ENCODE measurements around the gene ERN1. TPM values are rescaled to one million over a fixed set of nuclear protein-coding genes. Genes with fewer than 3 reads are reported as not detected.
A peak's percentile ranks its signal among the peaks of the same experiment; 100 is the strongest.

Gene ERN1
- total RNA-seq, 1 experiment from 2014 or later, result 27.5 TPM

GRCh38 chr17:64059756-64060155 is 70.2 kb downstream of the ERN1 start:
- no TSS peak for BruUV-seq (replicated peaks)
- Histone ChIP-seq H3K36me3 (ENCODE audit: control insufficient read depth, insufficient read depth, low read length) (peaks cover 2% of the 10 kb centered on the region; the same call in 1 of the 2 replicates), H3K4me3 (ENCODE audit: low read depth, low read length) (no peak overlapping the region), H3K4me1 (peaks cover 13% of the 10 kb centered on the region; the same call in 1 of the 2 replicates), H3K27me3 (replicated peaks; ENCODE audit: control insufficient read depth, insufficient read depth, low read length) (no peaks in the 10 kb centered on the region), H3K9me3 (no peaks in the 10 kb centered on the region)
- H3K4me1 Mint-ChIP-seq (ENCODE audit: low read depth, unreplicated experiment), result peaks cover 15% of the 10 kb centered on the region
- ChIA-PET CTCF (interaction anchor here (6.8 kb wide), 1 partner anchor 74 kb away, joined by 206 read pairs; no protein-coding TSS in a partner anchor), POLR2A (no interaction called here)
- no peak for DNase-seq
- peaks cover 23% of the 10 kb centered on the region for H3K36me3 Mint-ChIP-seq (ENCODE audit: insufficient read depth, unreplicated experiment)
- no peaks in the 10 kb centered on the region for H3K9me3 Mint-ChIP-seq (ENCODE audit: unreplicated experiment)
- H3K4me3 Mint-ChIP-seq (ENCODE audit: unreplicated experiment), result no peak overlapping the region
- H3K27me3 Mint-ChIP-seq (ENCODE audit: insufficient read depth, unreplicated experiment), result no peaks in the 10 kb centered on the region
- intact Hi-C loops (cut with micrococcal nuclease; ENCODE audit: unreplicated experiment), result loop anchor here (10.0 kb wide), 1 partner anchor 225 kb away; no protein-coding TSS in a partner anchor
- no peak overlapping the region for H3K27ac Mint-ChIP-seq (ENCODE audit: unreplicated experiment)
- no peak for TF ChIP-seq CTCF (IDR thresholded peaks at IDR 0.05; ENCODE audit: insufficient read depth in 1 of 2, low read depth in 1 of 2, low read length in 1 of 2, severe bottlenecking in 1 of 2, unreplicated experiment in 1 of 2)

GRCh38 chr17:64058621-64059020 is 71.3 kb downstream of the ERN1 start:
- no peaks in the 10 kb centered on the region for H3K27me3 Mint-ChIP-seq (ENCODE audit: insufficient read depth, unreplicated experiment)
- H3K27ac Mint-ChIP-seq (ENCODE audit: unreplicated experiment), result no peak overlapping the region
- Histone ChIP-seq H3K4me1 (peaks cover 13% of the 10 kb centered on the region; the same call in 1 of the 2 replicates), H3K36me3 (ENCODE audit: control insufficient read depth, insufficient read depth, low read length) (peaks cover 2% of the 10 kb centered on the region; the same call in 1 of the 2 replicates), H3K27me3 (replicated peaks; ENCODE audit: control insufficient read depth, insufficient read depth, low read length) (no peaks in the 10 kb centered on the region), H3K9me3 (no peaks in the 10 kb centered on the region), H3K4me3 (ENCODE audit: low read depth, low read length) (no peak overlapping the region)
- no TSS peak for BruUV-seq (replicated peaks)
- TF ChIP-seq CTCF (IDR thresholded peaks at IDR 0.05; ENCODE audit: insufficient read depth in 1 of 2, low read depth in 1 of 2, low read length in 1 of 2, severe bottlenecking in 1 of 2, unreplicated experiment in 1 of 2), result no peak
- CTCF ChIA-PET, result interaction anchor here (1.0 to 2.7 kb wide), 2 partner anchors 75 to 233 kb away, joined by 4 to 23 read pairs; no protein-coding TSS in a partner anchor
- no peak for DNase-seq
- no peaks in the 10 kb centered on the region for H3K9me3 Mint-ChIP-seq (ENCODE audit: unreplicated experiment)
- no peak overlapping the region for H3K4me3 Mint-ChIP-seq (ENCODE audit: unreplicated experiment)
- POLR2A ChIA-PET, result no interaction called here
- intact Hi-C loops (cut with micrococcal nuclease; ENCODE audit: unreplicated experiment), result no loop called here
- H3K36me3 Mint-ChIP-seq (ENCODE audit: insufficient read depth, unreplicated experiment), result peaks cover 18% of the 10 kb centered on the region
- peaks cover 15% of the 10 kb centered on the region for H3K4me1 Mint-ChIP-seq (ENCODE audit: low read depth, unreplicated experiment)

GRCh38 chr17:64057701-64058263 is 72.2 kb downstream of the ERN1 start:
- no TSS peak for BruUV-seq (replicated peaks)

More at GRCh38 chr17:64057701-64058263, 72.2 kb downstream of the ERN1 start:
- DNase-seq, result peak; percentile 47 to 60
- peaks cover 13% of the 10 kb centered on the region; the same call in 1 of the 2 replicates for H3K4me1 ChIP-seq
- H3K9me3 Mint-ChIP-seq (ENCODE audit: unreplicated experiment), result no peaks in the 10 kb centered on the region
- peaks cover 18% of the 10 kb centered on the region for H3K36me3 Mint-ChIP-seq (ENCODE audit: insufficient read depth, unreplicated experiment)
- peaks cover 2% of the 10 kb centered on the region; the same call in 1 of the 2 replicates for H3K36me3 ChIP-seq (ENCODE audit: control insufficient read depth, insufficient read depth, low read length)
- CTCF ChIA-PET, result interaction anchor here (0.6 to 2.7 kb wide), 3 partner anchors 76 to 234 kb away, joined by 4 to 23 read pairs (median 4); no protein-coding TSS in a partner anchor
- no peak overlapping the region for H3K4me3 ChIP-seq (ENCODE audit: low read depth, low read length)
- intact Hi-C loops (cut with micrococcal nuclease; ENCODE audit: unreplicated experiment), result no loop called here
- H3K27me3 ChIP-seq (replicated peaks; ENCODE audit: control insufficient read depth, insufficient read depth, low read length), result no peaks in the 10 kb centered on the region
- no peaks in the 10 kb centered on the region for H3K9me3 ChIP-seq
- no peak overlapping the region for H3K27ac Mint-ChIP-seq (ENCODE audit: unreplicated experiment)
- no peaks in the 10 kb centered on the region for H3K27me3 Mint-ChIP-seq (ENCODE audit: insufficient read depth, unreplicated experiment)
- POLR2A ChIA-PET, result no interaction called here
- H3K4me3 Mint-ChIP-seq (ENCODE audit: unreplicated experiment), result no peak overlapping the region
- TF ChIP-seq CTCF (IDR thresholded peaks at IDR 0.05; ENCODE audit: insufficient read depth in 1 of 2, low read depth in 1 of 2, low read length in 1 of 2, severe bottlenecking in 1 of 2, unreplicated experiment in 1 of 2), result no peak
- peaks cover 15% of the 10 kb centered on the region for H3K4me1 Mint-ChIP-seq (ENCODE audit: low read depth, unreplicated experiment)

All from Caco-2 (cell line).